ENCODE measurements around the gene SLX4IP. TPM values are rescaled to one million over a fixed set of nuclear protein-coding genes. Genes with fewer than 3 reads are reported as not detected.

Gene SLX4IP
- total RNA-seq, 2 experiments from 2014 or later = 7.6 to 8.5 TPM

DNA sequence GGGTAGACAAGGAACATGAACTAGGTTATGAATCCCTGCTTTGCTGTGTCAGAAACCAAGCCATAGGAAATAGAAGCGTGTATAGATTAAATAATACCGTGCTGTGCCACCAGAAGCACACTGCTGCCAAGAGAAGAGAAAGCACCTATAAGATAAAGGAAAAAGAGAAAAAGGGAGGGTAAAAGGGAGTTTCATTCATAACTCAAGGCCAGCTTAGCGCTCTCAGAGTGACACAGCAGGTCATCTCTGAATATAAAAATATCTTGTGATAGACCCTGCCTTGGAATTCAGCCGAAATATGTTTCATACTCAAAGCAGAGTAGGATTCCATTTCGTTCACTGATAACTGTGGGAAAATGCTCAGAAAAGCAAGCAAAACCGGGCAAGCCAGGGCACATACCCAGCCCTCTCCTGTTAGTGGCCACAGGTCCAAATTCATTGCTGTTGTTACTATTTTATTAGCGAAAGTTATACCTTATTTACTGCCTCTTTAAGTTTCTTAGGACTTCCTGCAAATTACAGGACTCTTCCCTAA lies 230.0 kb downstream of the SLX4IP start:
- Mint-ChIP-seq H3K36me3 (peaks cover 3% of the 10 kb centered on the region), H3K27me3 (peaks cover 13% of the 10 kb centered on the region), H3K4me3 (no peak overlapping the region), H3K4me1 (no peaks in the 10 kb centered on the region), H3K9me3 (no peaks in the 10 kb centered on the region), H3K27ac (no peak overlapping the region)
- DNase-seq (no peak), ATAC-seq (ENCODE audit: low read depth) (no peak)
- POLR2A ChIA-PET = no interaction called here

DNA sequence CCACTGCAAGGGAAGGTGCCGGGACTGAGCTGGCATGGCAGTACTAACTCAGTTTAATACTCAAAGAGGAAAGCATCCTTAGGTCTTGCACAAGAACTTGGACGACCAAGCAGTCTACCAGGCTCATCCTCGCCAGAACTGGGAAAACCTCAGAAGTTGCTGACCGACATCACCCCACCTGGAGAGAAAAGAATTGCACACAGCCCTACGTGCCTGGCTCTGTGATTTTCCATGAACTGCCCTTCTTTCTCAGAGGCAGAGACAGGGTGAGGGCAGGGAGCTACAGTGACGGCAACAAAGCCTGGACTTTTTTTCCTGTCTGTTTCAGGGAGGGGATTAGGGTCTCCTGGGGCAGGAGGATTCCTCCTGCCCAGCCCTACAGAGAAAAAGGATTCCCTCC lies 230.7 kb downstream of the SLX4IP start:
- DNase-seq = no peak
- Mint-ChIP-seq H3K9me3 (no peaks in the 10 kb centered on the region), H3K27ac (no peak overlapping the region), H3K36me3 (peaks cover 3% of the 10 kb centered on the region), H3K27me3 (peaks cover 13% of the 10 kb centered on the region), H3K4me3 (no peak overlapping the region), H3K4me1 (no peaks in the 10 kb centered on the region)
- ATAC-seq (ENCODE audit: low read depth) = no peak
- POLR2A ChIA-PET = no interaction called here

DNA sequence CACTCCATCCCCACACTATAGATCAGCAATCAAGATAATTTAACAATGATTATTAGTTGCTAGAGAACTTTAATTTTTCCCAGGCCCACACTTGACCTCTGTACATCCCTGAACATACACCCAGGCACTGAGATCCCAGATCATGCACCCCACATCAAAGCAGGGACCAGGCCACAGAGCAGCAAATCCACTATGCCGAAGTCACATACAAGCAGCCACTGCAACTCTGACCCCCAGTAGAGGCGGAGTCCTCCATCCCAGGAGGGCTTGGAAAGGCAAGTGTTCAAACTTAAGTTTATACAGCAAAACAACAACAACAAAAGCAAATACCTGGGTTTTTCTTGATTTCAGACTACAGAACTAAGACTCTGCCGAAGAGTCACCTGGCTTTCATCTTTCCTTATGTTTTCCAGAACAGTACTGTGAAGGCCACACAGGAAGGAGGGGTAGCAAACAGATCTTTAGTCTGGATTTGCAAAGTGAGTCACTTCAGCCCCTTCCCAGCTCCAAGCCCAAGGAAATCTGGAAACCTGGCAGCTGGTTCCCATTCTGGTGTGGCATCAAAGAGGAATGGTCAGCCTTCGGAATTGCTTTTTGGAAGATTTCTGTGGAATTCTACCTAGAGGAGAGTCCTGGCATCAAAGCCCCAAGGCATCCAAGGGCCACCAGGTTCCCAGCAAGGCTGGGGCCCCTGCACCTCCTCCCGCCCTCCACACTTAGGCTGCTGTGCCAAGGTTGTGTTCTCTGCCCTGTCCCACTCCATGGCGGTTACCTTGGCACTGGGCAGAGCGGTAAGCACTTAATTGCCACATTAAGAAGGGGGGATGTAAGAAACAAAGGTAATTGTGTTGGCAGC lies 231.3 kb downstream of the SLX4IP start:
- DNase-seq (no peak), ATAC-seq (ENCODE audit: low read depth) (no peak)
- Mint-ChIP-seq H3K9me3 (no peaks in the 10 kb centered on the region), H3K27ac (no peak overlapping the region), H3K27me3 (peaks cover 20% of the 10 kb centered on the region), H3K4me3 (no peak overlapping the region), H3K4me1 (peaks cover 3% of the 10 kb centered on the region), H3K36me3 (peaks cover 2% of the 10 kb centered on the region)
- POLR2A ChIA-PET = no interaction called here

DNA sequence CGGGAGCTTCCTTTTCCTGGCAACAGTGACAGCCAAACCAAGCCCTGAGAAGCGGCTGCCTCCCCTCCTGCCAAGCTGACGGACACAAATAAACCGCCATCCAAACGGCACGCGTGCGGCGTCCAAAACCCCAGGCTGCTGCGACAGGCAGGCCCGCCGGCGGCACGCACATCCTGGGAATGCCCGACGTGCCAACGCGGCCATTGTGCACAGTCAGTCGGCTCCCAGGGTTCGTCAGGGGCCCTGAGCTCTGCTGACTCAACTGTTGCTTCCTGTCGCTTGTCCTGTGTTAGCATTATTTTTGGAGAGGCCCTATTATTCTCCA lies 231.9 kb downstream of the SLX4IP start:
- Mint-ChIP-seq H3K27me3 (peaks cover 17% of the 10 kb centered on the region), H3K9me3 (no peaks in the 10 kb centered on the region), H3K4me1 (peaks cover 5% of the 10 kb centered on the region), H3K36me3 (no peaks in the 10 kb centered on the region), H3K27ac (no peak overlapping the region), H3K4me3 (no peak overlapping the region)
- no peak for ATAC-seq (ENCODE audit: low read depth)
- no peak for DNase-seq
- POLR2A ChIA-PET = no interaction called here

DNA sequence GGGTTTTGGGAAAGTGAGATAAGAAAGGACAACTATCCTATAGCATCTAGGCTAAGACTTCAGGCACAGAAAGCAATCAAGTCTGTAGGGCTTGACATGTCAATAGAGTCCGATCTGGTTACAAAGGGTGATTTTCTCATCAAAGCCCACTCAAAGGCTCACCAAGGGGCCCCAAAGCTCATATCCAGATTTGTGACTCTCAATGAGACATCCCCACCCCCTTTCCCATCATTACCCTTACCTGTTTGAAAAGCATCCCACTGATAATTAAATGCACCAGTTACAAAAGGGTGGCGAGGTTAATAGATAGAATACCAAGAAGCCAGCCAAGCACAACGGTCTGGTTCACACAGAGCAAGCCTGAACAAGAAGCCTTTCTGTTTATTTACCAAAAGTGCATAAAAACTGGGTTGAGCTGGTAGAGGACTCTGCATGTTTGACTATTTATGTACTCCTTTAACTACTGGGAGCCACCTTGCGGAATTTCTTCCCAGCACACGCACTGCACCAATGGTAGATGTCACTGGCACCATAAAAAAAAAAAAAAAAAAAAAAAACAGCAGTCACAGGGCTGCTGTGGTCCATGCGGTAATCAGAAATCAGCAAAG lies 232.6 kb downstream of the SLX4IP start:
- H3K36me3 Mint-ChIP-seq = no peaks in the 10 kb centered on the region
- no peak for ATAC-seq (ENCODE audit: low read depth)
- H3K4me1 Mint-ChIP-seq = peaks cover 10% of the 10 kb centered on the region
- no peak overlapping the region for H3K27ac Mint-ChIP-seq
- no peaks in the 10 kb centered on the region for H3K9me3 Mint-ChIP-seq
- POLR2A ChIA-PET = no interaction called here
- peaks cover 17% of the 10 kb centered on the region for H3K27me3 Mint-ChIP-seq
- no peak for DNase-seq
- no peak overlapping the region for H3K4me3 Mint-ChIP-seq

DNA sequence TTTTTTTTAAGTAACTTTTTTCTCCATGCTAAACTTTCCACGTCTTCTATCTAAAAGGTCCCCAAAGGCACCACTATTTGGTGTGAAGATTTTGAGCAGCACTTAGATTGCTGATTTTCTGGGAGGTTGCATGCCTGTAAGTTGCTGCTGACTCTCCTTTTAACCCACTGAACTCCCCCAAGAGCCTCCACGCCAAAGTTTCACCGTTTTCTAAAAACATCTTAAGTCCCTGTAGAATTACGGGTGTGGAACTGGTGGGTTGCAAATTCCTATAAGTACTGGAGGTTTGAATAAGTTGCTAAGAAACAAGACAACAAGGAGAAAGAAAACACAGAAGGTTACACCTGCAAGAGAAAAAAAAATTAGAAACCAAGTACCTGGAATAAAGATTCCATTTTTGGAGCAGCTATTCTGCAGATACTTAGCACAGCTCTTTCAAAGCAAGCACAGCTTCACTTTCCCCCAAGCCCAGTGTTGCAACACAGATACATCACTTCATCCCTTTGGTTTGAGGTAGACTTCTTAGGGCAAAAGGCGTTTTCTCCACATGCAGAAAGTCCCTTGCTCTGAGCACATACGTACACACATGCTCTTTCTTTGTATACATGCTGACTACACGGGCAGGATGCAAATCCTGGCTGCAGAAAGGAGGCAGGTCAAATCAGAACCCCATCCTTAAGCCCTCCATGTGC lies 233.7 kb downstream of the SLX4IP start:
- H3K4me3 Mint-ChIP-seq = no peak overlapping the region
- POLR2A ChIA-PET = no interaction called here
- ATAC-seq (ENCODE audit: low read depth) = no peak
- H3K27me3 Mint-ChIP-seq = peaks cover 23% of the 10 kb centered on the region
- DNase-seq = no peak
- H3K4me1 Mint-ChIP-seq = peaks cover 14% of the 10 kb centered on the region
- H3K9me3 Mint-ChIP-seq = no peaks in the 10 kb centered on the region
- H3K36me3 Mint-ChIP-seq = no peaks in the 10 kb centered on the region
- H3K27ac Mint-ChIP-seq = no peak overlapping the region

DNA sequence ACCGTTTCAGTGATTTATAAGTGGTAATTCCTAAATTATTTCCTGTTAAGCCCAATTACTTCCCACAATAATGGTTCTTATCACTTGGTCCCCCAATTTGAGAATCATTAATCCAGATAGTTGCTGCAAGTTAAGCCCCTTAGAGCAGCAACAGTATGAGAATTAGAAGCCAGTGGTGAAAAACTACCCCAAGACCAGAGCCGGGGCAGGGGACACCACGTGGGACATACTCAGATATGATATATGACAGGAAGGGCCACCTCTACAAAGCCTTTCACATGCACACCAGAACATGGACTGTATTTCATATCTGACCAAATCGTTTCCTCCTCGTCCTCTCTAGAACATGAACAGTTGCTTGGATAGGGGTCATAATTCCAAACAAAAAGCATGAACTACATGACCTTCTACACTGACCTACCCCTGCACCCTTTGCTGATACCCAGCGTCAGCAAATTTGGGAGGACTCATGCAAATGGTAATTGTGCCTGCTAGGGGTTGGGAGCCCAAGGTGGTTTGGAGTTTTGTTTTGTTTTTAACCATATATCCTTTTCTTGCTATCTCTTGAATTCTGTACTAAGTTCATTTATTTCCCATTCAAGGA lies 234.8 kb downstream of the SLX4IP start:
- Mint-ChIP-seq H3K9me3 (no peaks in the 10 kb centered on the region), H3K4me3 (no peak overlapping the region), H3K36me3 (no peaks in the 10 kb centered on the region), H3K4me1 (peaks cover 16% of the 10 kb centered on the region), H3K27me3 (peaks cover 27% of the 10 kb centered on the region), H3K27ac (no peak overlapping the region)
- ATAC-seq (ENCODE audit: low read depth) (no peak), DNase-seq (no peak)
- POLR2A ChIA-PET = no interaction called here

DNA sequence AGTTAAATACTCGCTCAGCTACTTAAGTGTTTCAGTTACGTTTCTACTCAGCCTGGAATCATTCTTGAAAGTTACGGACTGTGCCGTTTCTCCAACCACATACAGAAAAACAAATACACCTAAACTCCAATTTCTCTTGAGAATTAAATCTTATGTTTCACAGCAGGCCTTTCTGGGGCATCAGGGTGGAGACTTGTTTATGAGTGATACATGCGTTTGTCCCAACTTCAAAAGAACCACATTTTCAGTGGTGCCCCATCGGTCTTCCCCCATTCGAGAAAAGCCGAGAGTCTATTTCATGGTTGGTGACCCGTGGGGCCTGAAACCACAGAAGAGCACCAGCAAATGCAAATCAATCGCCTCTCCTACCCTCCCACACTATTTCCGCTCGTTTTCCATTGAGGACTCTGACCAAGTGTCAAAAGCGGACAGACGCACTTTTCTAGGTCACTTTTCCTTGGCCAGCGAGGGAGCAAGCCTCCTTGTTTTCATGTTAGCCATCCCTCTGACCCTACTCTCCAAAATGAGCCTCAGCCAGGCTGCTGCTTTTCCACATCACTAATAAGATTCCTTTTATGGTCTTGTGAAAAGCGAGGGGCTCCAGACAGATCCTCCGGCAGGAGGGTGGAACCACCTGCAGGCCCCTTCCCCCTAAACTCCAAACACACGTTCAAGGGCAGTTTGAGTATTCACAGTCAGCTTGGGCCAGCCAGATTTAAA lies 235.6 kb downstream of the SLX4IP start:
- no peak for DNase-seq
- Mint-ChIP-seq H3K9me3 (no peaks in the 10 kb centered on the region), H3K4me1 (peaks cover 18% of the 10 kb centered on the region), H3K27ac (no peak overlapping the region), H3K27me3 (peaks cover 33% of the 10 kb centered on the region), H3K36me3 (no peaks in the 10 kb centered on the region), H3K4me3 (no peak overlapping the region)
- POLR2A ChIA-PET = interaction anchor here (1.3 kb wide), 1 partner anchor 112 kb away, joined by 5 read pairs; no protein-coding TSS in a partner anchor
- no peak for ATAC-seq (ENCODE audit: low read depth)

DNA sequence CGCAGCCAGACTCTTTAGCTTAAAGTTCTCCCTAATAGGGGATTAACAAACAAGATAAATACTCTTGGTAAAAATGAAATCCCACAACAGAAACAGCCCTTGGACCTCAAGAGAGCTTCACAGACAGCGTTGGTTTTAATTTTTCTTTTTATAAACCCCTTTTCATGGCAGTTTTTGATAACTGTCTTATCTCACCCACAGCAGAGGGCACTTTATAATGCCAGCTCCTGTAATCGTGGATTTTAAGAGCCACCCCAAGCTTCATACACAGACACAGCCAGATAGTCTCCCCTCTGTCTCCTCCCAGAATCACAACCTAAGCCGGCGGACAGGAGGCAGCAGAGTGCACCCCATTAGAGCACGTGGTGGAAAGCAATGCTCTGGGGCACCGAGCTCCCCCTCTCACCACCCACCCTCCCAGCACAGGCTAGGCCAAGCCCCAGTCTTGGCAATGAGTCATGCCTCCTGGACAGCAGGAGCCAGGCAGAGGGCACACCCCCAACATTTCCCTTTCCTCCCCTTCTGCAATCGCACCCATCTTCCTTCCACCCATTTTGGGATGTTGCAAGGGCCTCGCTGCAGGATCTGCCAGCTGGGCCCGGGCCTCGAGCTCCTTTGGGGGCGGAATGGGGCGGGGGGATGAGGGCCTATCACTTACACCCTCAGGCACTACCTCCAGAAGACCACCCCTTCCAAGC lies 236.3 kb downstream of the SLX4IP start:
- peak overlapping the region; percentile 31 for H3K4me3 Mint-ChIP-seq
- POLR2A ChIA-PET = interaction anchor here (1.3 to 1.4 kb wide), 2 partner anchors 113 to 237 kb away, joined by 5 to 6 read pairs; partner anchors contain the start of genes MKKS and SLX4IP

DNA sequence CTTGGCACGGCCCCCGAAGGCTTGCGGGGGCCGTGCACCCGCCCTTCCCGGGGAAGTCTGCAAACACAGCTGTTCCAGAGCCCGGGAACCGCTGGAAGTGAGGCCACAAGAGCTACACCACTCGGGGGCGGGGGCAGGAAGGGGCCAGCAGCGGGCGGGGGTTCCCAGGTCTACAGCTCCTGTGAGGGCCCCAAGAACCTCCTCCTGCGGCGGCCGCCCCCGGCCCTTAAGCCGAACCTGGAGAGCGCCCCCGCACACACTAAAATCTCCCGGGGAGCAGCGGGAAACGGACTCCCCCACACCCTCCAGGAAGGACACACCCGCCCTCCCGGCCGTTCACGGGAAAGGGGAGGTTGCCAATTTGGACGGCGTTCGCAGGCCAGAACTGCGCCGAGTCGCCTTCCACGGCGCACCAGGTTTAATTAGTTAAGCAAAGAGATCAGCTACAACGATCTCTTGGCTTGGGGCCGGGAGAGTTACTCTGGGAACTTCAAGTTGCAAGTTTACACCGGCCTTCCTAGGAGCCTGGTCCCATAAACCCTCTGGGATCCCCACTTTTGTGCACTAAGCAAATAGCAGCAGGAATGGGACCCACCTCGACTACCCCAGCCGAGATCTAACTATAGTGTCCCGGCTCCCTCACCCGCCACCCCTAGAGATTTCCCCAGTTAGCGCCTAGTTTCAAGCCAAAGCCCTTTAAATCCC lies 237.0 kb downstream of the SLX4IP start:
- POLR2A ChIA-PET = interaction anchor here (0.9 to 1.4 kb wide), 3 partner anchors 114 to 237 kb away, joined by 3 to 6 read pairs (median 5); partner anchors contain the start of genes MKKS and SLX4IP
- H3K4me1 Mint-ChIP-seq = peaks cover 18% of the 10 kb centered on the region
- peak overlapping the region; percentile 65 for H3K27ac Mint-ChIP-seq
- peaks cover 42% of the 10 kb centered on the region for H3K27me3 Mint-ChIP-seq
- no peaks in the 10 kb centered on the region for H3K9me3 Mint-ChIP-seq
- no peak for ATAC-seq (ENCODE audit: low read depth)
- peak overlapping the region; percentile 85 for H3K4me3 Mint-ChIP-seq
- no peaks in the 10 kb centered on the region for H3K36me3 Mint-ChIP-seq
- peak; percentile 42 for DNase-seq

More for the DNA sequence above, 236.3 kb downstream of the SLX4IP start:
- ATAC-seq (ENCODE audit: low read depth) (peak; percentile 38), DNase-seq (peak; percentile 53)
- peaks cover 36% of the 10 kb centered on the region for H3K27me3 Mint-ChIP-seq
- H3K9me3 Mint-ChIP-seq = no peaks in the 10 kb centered on the region
- peaks cover 18% of the 10 kb centered on the region for H3K4me1 Mint-ChIP-seq
- no peak overlapping the region for H3K27ac Mint-ChIP-seq
- H3K36me3 Mint-ChIP-seq = no peaks in the 10 kb centered on the region

DNA sequence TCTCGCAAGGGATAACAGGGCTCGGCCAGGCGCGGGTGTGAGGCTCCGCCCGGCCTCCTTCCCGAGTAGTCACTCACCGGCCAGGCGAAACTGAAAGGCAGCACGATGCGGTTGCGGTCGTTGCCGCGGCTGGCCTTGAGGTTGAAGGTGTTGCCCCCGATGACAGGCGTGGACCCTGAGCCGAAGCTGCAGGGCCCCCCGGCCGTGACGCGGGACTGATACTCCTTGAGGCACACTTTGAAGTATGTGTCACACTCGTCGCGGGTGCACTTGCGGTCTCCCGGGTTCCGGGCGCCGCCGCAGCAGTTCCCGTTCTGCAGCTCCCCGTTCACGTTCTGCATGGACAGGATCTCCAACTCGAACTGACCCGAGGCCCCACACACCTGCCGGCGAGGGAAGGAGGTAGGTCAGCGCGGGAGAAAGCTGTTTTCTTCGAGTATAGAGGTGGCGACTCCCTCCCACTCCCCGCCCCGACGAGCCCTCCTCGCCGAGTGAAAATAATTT lies 237.6 kb downstream of the SLX4IP start:
- no peaks in the 10 kb centered on the region for H3K36me3 Mint-ChIP-seq
- no peaks in the 10 kb centered on the region for H3K9me3 Mint-ChIP-seq
- POLR2A ChIA-PET = interaction anchor here (0.9 to 1.4 kb wide), 2 partner anchors 184 to 238 kb away, joined by 3 to 6 read pairs; partner anchors contain the start of genes MKKS and SLX4IP
- DNase-seq = peak; percentile 74
- H3K27me3 Mint-ChIP-seq = peaks cover 46% of the 10 kb centered on the region
- H3K4me3 Mint-ChIP-seq = peak overlapping the region; percentile 85
- peak overlapping the region; percentile 65 for H3K27ac Mint-ChIP-seq
- peak; percentile 1 for ATAC-seq (ENCODE audit: low read depth)
- H3K4me1 Mint-ChIP-seq = peaks cover 18% of the 10 kb centered on the region

All from activated naive CD8-positive, alpha-beta T cell treated with anti-CD3 and anti-CD28 coated beads, Interleukin-2, amount 10 ng/mL, durations not matched to agents 7 days and 5 days (primary cell).